ENCODE results near the gene MOCOS.
"Not testable (repeated sequence)": the region's sequence is repeated elsewhere in the genome, so short reads cannot be mapped to it uniquely, and the experiment has no call there.

The MOCOS gene

DNA sequence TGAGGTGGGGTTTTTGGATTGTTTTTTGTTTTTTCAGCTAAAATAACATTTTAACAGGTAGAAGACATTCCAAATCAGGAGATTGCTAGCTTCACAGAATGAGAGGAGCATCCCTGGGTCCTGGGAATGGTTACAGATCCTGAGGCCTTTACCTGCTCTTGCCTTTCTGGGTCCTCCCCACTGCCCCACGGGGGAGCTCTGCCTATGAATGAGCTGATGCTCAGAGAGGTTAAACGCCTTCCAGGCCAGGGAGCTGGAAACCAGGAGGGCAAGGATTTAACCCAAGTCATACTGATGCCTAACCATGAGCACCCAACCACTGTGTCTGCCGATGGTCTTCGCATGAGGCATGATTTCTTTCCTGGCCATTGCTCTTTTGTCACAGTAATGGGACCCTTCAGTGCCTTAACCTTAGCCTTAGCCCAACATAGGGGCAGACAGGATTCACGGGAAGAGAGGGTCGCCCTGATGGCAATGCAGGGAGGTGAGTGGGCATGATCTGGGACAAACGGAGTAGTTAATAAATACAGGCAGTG is 16.1 kb downstream of the MOCOS start:
- Histone ChIP-seq H3K4me1 (ENCODE audit: insufficient read depth, low read length) (no peaks in the 10 kb centered on the region), H3K36me3 (ENCODE audit: insufficient read depth, low read length) (no peaks in the 10 kb centered on the region), H3K27me3 (ENCODE audit: control insufficient read depth in 1 of 2, insufficient read depth in 2 of 2, low read length in 2 of 2) (no peaks in the 10 kb centered on the region), H3K27ac (ENCODE audit: low read depth, low read length) (no peak overlapping the region), H3K4me3 (ENCODE audit: low read depth in 1 of 2, low read length in 2 of 2) (no peak overlapping the region), H3K9me3 (ENCODE audit: low read length) (no peaks in the 10 kb centered on the region), H3K9ac (ENCODE audit: low read length) (no peak overlapping the region)

DNA sequence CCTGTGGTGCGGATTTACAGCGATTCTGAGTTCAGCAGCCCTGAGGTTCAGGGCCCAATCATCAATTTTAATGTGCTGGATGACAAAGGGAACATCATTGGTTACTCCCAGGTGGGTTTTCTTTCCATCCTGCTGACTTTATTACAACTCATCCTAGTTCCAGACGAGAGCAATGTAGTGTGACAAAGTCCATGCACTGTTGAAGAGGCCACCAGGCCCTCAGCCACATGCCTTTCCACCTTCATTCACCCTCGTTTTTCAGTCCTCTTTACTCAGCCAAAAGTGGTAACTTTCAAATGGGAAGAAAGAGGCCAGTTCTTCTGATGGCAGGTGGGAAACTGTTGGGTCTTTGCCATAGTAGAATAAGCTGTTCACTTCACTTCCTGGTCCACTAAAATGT is 17.9 kb downstream of the MOCOS start:
- H3K27me3 ChIP-seq (ENCODE audit: control insufficient read depth in 1 of 2, insufficient read depth in 2 of 2, low read length in 2 of 2) = no peaks in the 10 kb centered on the region
- H3K36me3 ChIP-seq (ENCODE audit: insufficient read depth, low read length) = no peaks in the 10 kb centered on the region
- no peak overlapping the region for H3K4me3 ChIP-seq (ENCODE audit: low read depth in 1 of 2, low read length in 2 of 2)
- no peaks in the 10 kb centered on the region for H3K4me1 ChIP-seq (ENCODE audit: insufficient read depth, low read length)
- no peaks in the 10 kb centered on the region for H3K9me3 ChIP-seq (ENCODE audit: low read length)
- H3K27ac ChIP-seq (ENCODE audit: low read depth, low read length) = no peak overlapping the region
- no peak overlapping the region for H3K9ac ChIP-seq (ENCODE audit: low read length)

DNA sequence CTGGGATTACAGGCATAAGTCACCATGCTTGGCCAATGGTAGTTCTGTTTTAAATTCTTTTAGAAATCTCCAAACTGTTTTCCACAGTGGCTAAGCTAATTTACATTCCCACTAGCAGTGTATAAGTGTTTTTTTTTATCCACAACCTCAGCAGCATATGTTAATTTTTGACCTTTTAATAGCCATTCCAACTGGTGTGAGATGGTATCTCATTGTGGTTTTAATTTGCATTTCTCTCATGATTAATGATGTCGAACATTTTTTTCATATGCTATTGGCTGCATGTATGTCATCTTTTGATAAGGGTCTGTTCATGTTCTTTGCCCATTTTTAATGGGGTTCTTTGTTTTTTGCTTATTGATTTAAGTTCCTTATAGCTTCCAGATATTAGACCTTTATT is 20.0 kb downstream of the MOCOS start:
- H3K36me3 ChIP-seq (ENCODE audit: insufficient read depth, low read length) = no peaks in the 10 kb centered on the region
- no peak overlapping the region for H3K4me3 ChIP-seq (ENCODE audit: low read depth in 1 of 2, low read length in 2 of 2)
- H3K4me1 ChIP-seq (ENCODE audit: insufficient read depth, low read length) = no peaks in the 10 kb centered on the region
- H3K27ac ChIP-seq (ENCODE audit: low read depth, low read length) = no peak overlapping the region
- no peaks in the 10 kb centered on the region for H3K9me3 ChIP-seq (ENCODE audit: low read length)
- H3K27me3 ChIP-seq (ENCODE audit: control insufficient read depth in 1 of 2, insufficient read depth in 2 of 2, low read length in 2 of 2) = no peaks in the 10 kb centered on the region
- H3K9ac ChIP-seq (ENCODE audit: low read length) = no peak overlapping the region

DNA sequence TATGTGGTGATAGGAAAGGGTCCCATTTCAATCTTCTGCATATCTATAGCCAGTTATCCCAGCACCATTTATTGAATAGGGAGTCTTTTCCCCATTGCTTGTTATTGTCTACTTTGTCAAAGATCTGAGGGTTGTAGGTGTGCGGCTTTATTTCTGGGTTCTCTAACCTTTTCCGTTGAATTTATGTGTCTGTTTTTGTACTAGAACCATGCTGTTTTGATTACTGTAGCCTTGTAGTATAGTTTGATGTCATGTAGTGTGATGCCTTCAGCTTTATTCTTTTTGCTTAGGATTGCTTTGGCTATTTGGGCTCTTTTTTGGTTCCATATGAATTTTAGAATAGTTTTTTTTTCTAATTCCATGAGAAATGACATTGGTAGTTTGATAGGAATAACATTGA is 20.7 kb downstream of the MOCOS start:
- not testable (repeated sequence) for H3K27me3 ChIP-seq (ENCODE audit: control insufficient read depth in 1 of 2, insufficient read depth in 2 of 2, low read length in 2 of 2); H3K4me3 ChIP-seq (ENCODE audit: low read depth in 1 of 2, low read length in 2 of 2); H3K4me1 ChIP-seq (ENCODE audit: insufficient read depth, low read length); H3K27ac ChIP-seq (ENCODE audit: low read depth, low read length); H3K36me3 ChIP-seq (ENCODE audit: insufficient read depth, low read length); H3K9me3 ChIP-seq (ENCODE audit: low read length); H3K9ac ChIP-seq (ENCODE audit: low read length)

DNA sequence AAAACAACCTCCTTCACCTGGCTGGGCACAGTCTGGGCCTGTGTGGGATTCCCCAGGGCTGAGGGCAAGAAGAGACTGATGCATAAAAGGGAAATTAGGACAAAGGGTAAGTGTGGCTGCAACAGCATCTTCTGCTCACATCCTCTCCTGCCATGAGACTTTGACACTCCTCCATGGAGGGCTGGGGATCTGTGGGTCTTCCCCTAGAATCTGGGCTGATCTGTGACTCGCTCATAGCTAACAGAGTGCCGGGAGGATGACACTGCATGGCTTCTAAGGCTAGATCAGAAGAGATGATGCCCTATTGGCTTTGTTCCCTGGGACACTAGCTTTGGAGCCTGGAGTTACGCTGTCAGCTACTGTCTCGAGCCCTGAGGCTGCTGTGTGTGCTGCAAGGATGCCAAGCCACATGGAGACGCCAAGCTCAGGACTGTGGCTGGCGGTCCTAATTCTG is 24.3 kb downstream of the MOCOS start:
- Histone ChIP-seq H3K27ac (ENCODE audit: low read depth, low read length) (no peak overlapping the region), H3K27me3 (ENCODE audit: control insufficient read depth in 1 of 2, insufficient read depth in 2 of 2, low read length in 2 of 2) (no peaks in the 10 kb centered on the region), H3K9me3 (ENCODE audit: low read length) (no peaks in the 10 kb centered on the region), H3K4me1 (ENCODE audit: insufficient read depth, low read length) (peaks cover 9% of the 10 kb centered on the region), H3K4me3 (ENCODE audit: low read depth in 1 of 2, low read length in 2 of 2) (no peak overlapping the region), H3K9ac (ENCODE audit: low read length) (no peak overlapping the region), H3K36me3 (ENCODE audit: insufficient read depth, low read length) (no peaks in the 10 kb centered on the region)

DNA sequence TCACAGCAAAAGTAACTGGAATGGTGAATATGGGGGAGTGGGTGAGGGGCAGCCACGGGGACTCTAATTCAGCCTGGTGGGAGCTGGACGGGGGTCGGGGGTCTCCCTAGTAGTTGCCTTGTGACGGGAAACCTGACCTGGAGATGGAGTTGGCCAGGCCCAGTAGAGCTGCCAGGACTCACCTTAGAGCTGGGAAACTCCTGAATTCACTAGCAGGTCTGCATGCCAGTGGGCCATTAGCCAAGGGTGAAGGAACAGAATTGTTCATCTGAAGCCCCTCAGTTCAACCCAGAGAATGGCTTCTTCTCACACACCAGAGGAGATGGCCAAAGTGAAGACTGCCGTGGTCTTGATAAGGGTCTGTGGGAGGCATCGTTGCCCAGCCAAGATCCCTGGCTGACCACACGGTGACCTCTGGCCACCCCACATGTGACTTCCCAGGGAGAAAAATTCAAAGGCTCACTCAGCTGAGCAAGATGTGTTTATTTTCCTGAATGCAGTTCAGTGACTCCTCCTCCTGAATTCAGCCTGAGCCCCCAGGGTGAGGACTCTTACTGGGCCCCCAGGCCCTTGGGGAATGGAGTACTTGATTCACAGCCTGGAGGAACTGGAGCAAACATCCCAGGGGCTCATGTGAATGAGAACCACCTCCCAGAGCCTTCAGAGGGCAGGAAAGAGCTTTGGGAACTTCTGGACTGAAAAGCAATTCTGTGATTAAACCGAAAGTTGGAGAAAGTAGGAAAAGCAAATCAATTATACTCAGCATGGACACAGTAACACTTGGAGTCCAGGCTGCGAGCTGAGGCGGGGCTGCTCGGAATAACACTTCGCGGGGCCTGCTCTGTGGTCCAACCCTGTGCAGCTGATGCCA is 25.2 kb downstream of the MOCOS start:
- no peaks in the 10 kb centered on the region for H3K9me3 ChIP-seq (ENCODE audit: low read length)

DNA sequence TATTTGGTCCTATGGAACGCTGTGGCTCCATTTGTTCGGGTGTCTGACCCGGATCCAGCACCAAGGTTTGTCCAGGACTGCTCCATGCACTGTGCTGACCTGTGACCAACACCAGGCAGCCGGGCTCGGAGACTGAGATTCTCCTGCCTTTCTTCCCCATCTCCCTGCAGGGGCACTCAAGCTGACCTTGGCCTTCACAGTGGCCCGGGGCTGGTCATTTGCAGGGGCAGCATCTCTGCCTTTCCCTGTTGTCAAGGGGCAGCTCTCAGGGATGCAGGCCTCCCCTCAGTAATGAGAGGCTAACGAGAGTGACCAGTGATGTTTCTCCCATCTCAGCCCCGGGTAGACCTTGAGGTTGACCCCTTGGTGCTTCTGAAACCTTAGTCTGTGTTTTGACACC is 27.5 kb downstream of the MOCOS start:
- Histone ChIP-seq H3K27me3 (ENCODE audit: control insufficient read depth in 1 of 2, insufficient read depth in 2 of 2, low read length in 2 of 2) (no peaks in the 10 kb centered on the region), H3K4me1 (ENCODE audit: insufficient read depth, low read length) (peaks cover 9% of the 10 kb centered on the region)

More for the DNA sequence above, 25.2 kb downstream of the MOCOS start:
- H3K36me3 ChIP-seq (ENCODE audit: insufficient read depth, low read length) = no peaks in the 10 kb centered on the region
- H3K27ac ChIP-seq (ENCODE audit: low read depth, low read length) = no peak overlapping the region
- H3K4me3 ChIP-seq (ENCODE audit: low read depth in 1 of 2, low read length in 2 of 2) = no peak overlapping the region
- H3K27me3 ChIP-seq (ENCODE audit: control insufficient read depth in 1 of 2, insufficient read depth in 2 of 2, low read length in 2 of 2) = no peaks in the 10 kb centered on the region
- peaks cover 9% of the 10 kb centered on the region for H3K4me1 ChIP-seq (ENCODE audit: insufficient read depth, low read length)
- no peak overlapping the region for H3K9ac ChIP-seq (ENCODE audit: low read length)

DNA sequence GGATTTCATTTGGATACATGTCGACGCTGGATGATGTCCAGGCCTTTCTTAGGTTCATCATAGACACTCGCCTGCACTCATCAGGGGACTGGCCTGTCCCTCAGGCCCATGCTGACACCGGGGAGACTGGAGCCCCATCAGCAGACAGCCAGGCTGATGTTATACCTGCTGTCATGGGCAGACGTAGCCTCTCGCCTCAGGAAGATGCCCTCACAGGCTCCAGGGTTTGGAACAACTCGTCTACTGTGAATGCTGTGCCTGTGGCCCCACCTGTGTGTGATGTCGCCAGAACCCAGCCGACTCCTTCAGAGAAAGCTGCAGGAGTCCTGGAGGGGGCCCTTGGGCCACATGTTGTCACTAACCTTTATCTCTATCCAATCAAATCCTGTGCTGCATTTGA is 28.3 kb downstream of the MOCOS start:
- no peaks in the 10 kb centered on the region for H3K27me3 ChIP-seq (ENCODE audit: control insufficient read depth in 1 of 2, insufficient read depth in 2 of 2, low read length in 2 of 2)
- H3K4me1 ChIP-seq (ENCODE audit: insufficient read depth, low read length) = peaks cover 9% of the 10 kb centered on the region
- no peaks in the 10 kb centered on the region for H3K36me3 ChIP-seq (ENCODE audit: insufficient read depth, low read length)
- H3K9ac ChIP-seq (ENCODE audit: low read length) = no peak overlapping the region
- H3K9me3 ChIP-seq (ENCODE audit: low read length) = no peaks in the 10 kb centered on the region
- H3K4me3 ChIP-seq (ENCODE audit: low read depth in 1 of 2, low read length in 2 of 2) = no peak overlapping the region
- H3K27ac ChIP-seq (ENCODE audit: low read depth, low read length) = no peak overlapping the region

More for the DNA sequence above, 27.5 kb downstream of the MOCOS start:
- Histone ChIP-seq H3K36me3 (ENCODE audit: insufficient read depth, low read length) (no peaks in the 10 kb centered on the region), H3K9me3 (ENCODE audit: low read length) (no peaks in the 10 kb centered on the region), H3K9ac (ENCODE audit: low read length) (no peak overlapping the region), H3K4me3 (ENCODE audit: low read depth in 1 of 2, low read length in 2 of 2) (no peak overlapping the region), H3K27ac (ENCODE audit: low read depth, low read length) (no peak overlapping the region)

DNA sequence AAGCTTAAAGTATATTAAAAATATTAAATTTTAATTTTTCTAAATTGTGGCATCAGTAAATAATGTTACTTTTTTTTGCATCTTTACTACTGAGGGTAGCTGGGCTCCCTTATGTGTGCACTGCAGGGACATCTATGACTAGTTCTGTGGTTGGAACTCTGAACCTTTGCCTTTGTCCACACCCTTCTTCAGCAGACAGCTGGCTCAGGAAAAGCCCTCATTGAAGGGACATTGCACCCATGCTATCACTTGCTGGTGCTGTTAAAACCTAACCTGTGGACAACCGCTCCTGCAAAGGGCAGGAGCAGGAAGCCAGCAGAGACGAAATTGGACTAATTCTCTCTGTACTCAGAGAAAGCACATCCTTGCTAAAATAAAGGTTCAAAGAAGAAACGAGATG is 30.1 kb downstream of the MOCOS start:
- H3K9ac ChIP-seq (ENCODE audit: low read length) = no peak overlapping the region
- H3K36me3 ChIP-seq (ENCODE audit: insufficient read depth, low read length) = no peaks in the 10 kb centered on the region
- H3K4me3 ChIP-seq (ENCODE audit: low read depth in 1 of 2, low read length in 2 of 2) = no peak overlapping the region
- H3K9me3 ChIP-seq (ENCODE audit: low read length) = no peaks in the 10 kb centered on the region
- H3K27me3 ChIP-seq (ENCODE audit: control insufficient read depth in 1 of 2, insufficient read depth in 2 of 2, low read length in 2 of 2) = no peaks in the 10 kb centered on the region
- no peak overlapping the region for H3K27ac ChIP-seq (ENCODE audit: low read depth, low read length)
- peaks cover 9% of the 10 kb centered on the region for H3K4me1 ChIP-seq (ENCODE audit: insufficient read depth, low read length)

DNA sequence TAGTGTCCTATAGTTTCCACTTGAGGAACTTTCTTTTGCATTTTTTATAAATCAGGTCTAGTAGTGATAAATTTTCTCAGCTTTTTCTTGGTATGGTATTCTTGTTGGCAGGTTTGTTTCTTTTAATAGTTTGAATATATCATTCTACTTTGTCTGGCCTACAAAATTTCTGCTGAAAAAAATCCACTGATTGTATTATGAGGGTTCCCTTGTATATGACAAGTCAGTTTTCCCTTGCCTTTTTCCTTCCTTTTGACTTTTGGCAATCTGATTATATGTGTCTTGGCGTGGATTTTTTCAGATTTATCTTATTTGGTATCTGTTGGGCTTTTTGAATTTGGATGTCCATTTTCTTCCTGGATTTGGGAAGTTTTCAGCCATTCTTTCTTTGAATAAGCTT is 41.9 kb downstream of the MOCOS start:
- Histone ChIP-seq H3K27me3 (ENCODE audit: control insufficient read depth in 1 of 2, insufficient read depth in 2 of 2, low read length in 2 of 2) (no peaks in the 10 kb centered on the region), H3K9ac (ENCODE audit: low read length) (no peak overlapping the region), H3K4me3 (ENCODE audit: low read depth in 1 of 2, low read length in 2 of 2) (no peak overlapping the region), H3K36me3 (ENCODE audit: insufficient read depth, low read length) (no peaks in the 10 kb centered on the region), H3K4me1 (ENCODE audit: insufficient read depth, low read length) (no peaks in the 10 kb centered on the region), H3K9me3 (ENCODE audit: low read length) (no peaks in the 10 kb centered on the region), H3K27ac (ENCODE audit: low read depth, low read length) (no peak overlapping the region)

DNA sequence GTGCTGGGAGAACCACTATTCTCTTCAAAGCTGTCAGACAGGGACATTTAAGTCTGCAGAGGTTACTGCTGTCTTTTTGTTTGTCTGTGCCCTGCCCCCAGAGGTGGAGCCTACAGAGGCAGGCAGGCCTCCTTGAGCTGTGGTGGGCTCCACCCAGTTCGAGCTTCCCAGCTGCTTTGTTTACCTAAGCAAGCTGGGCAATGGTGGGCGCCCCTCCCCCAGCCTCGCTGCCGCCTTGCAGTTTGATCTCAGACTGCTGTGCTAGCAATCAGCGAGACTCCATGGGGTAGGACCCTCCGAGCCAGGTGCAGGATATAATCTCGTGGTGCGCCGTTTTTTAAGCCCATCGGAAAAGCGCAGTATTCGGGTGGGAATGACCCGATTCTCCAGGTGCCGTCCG is 53.2 kb downstream of the MOCOS start:
- H3K36me3 ChIP-seq (ENCODE audit: insufficient read depth, low read length); H3K9me3 ChIP-seq (ENCODE audit: low read length); H3K4me1 ChIP-seq (ENCODE audit: insufficient read depth, low read length); H3K4me3 ChIP-seq (ENCODE audit: low read depth in 1 of 2, low read length in 2 of 2); H3K27ac ChIP-seq (ENCODE audit: low read depth, low read length); H3K9ac ChIP-seq (ENCODE audit: low read length); H3K27me3 ChIP-seq (ENCODE audit: control insufficient read depth in 1 of 2, insufficient read depth in 2 of 2, low read length in 2 of 2): not testable (repeated sequence)

DNA sequence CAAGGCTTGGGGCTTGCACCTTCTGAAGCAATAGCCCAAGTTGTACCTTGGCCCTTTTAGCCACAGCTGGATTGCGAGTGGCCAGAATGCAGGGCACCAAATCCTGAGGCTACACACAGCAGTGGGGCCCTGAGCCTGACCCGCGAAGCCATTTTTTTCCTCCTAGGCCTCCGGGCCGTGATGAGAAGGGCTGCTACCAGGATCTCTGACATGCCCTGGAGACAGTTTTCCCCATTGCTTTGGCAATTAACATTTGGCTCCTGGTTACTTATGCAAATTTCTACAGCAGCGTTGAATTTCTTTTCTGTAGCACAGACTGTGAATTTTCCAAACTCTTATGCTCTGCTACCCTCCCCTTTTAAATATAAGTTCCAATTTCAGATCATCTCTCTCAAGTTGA is 54.5 kb downstream of the MOCOS start:
- Histone ChIP-seq H3K27me3 (ENCODE audit: control insufficient read depth in 1 of 2, insufficient read depth in 2 of 2, low read length in 2 of 2) (no peaks in the 10 kb centered on the region), H3K9ac (ENCODE audit: low read length) (no peak overlapping the region), H3K36me3 (ENCODE audit: insufficient read depth, low read length) (no peaks in the 10 kb centered on the region), H3K4me1 (ENCODE audit: insufficient read depth, low read length) (no peaks in the 10 kb centered on the region), H3K27ac (ENCODE audit: low read depth, low read length) (no peak overlapping the region), H3K9me3 (ENCODE audit: low read length) (no peaks in the 10 kb centered on the region), H3K4me3 (ENCODE audit: low read depth in 1 of 2, low read length in 2 of 2) (no peak overlapping the region)
